SK-N-DZ (cell line): ENCODE data around the gene ATP5ME.
"Not testable (repeated sequence)": the region's sequence is repeated elsewhere in the genome, so short reads cannot be mapped to it uniquely, and the experiment has no call there.

Experiments
- DNase-seq: peaks from one replicate; pipeline ENCODE4 v3.0.0-alpha.2; 2015; ENCODE audit warnings: low spot score

Gene ATP5ME

GRCh38 chr4:669806-670559, 4.1 kb downstream of the ATP5ME start:
- DNase-seq, result not testable (repeated sequence)

DNA sequence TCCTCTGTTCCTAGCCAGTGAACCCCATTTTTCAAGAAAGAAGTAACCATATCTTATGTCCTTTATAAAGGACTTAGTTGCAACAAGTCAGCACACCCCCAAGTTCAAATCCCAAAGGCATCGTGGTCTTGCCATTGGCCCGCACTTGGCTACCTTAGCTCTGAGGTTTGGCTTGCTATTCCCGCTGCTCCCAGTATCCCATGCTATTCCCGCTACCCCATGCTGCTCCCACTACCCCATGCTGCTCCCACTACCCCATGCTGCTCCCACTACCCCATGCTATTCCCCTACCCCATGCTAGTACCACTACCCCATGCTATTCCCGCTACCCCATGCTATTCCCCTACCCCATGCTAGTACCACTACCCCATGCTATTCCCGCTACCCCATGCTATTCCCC, 5.9 kb downstream of the ATP5ME start:
- not testable (repeated sequence) for DNase-seq

- no peak for DNase-seq
These were observed 6.5 kb downstream of the ATP5ME start for GRCh38 chr4:667545-667925.

GRCh38 chr4:666822-667544, 7.1 kb downstream of the ATP5ME start:
- DNase-seq, result no peak

GRCh38 chr4:666436-666810, 7.7 kb downstream of the ATP5ME start:
- no peak for DNase-seq

DNA sequence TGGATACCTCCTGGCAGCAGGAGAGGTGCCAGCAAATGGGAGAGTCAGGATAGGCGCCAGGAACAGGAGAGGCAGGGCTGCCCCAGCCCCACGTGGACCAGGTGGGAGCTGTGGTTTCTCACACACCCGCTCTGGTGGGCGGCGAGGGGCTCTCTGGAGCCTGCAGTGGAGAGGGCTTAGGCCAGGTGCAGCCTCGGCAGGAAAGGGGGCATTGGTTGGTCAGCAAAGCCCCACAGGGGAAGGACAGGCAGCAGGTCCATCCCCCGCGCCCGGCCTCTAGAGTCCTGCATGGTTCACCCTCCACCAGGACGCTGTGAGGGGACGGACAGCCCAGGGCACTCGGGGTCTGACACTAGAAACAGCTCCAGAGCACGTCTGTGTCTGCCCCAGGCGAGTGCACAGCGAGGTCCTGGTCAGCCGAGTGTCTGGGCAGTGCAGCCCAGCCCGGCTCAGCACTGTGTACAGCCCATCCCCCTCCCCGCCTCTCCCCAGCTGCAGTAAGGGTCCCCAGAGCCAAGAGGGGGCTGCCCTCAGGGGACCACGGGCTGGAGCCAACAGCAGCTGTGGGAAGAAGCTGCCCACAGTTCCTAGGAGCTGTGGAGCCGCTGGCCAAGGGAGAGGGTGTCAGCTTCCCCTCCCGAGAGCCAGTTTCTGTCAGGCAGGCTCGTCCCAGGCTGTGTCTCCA, 8.2 kb downstream of the ATP5ME start:
- no peak for DNase-seq

GRCh38 chr4:665381-665750, 8.7 kb downstream of the ATP5ME start:
- DNase-seq, result no peak

DNA sequence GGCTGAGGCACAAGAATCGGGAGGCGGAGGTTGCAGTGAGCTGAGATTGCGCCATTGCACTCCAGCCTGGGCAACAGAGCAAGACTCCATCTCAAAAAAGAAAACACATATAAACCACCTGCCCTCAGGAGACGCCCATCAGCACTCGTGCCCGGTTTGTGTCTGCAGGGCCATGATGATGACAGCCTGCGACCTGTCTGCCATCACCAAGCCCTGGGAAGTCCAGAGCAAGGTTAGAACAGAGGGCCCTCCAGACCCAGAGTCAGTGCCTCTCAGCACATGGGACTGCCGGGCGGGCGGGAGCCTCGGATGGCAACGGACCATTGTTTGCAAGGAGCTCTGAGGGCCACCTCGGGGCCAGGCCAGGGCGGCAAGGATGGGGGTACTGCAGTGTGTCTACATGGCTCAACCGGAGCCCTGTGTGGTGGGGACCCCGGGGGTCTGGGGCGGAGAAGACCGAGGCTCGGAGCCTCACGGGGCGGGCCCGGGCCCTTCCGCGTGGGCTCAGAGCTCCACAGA, 9.3 kb downstream of the ATP5ME start:
- DNase-seq, result no peak

- peak; percentile 77 for DNase-seq
These were observed 10.3 kb downstream of the ATP5ME start for GRCh38 chr4:663438-664428.

- DNase-seq, result no peak
These were observed 11.0 kb downstream of the ATP5ME start for GRCh38 chr4:663046-663437.

DNA sequence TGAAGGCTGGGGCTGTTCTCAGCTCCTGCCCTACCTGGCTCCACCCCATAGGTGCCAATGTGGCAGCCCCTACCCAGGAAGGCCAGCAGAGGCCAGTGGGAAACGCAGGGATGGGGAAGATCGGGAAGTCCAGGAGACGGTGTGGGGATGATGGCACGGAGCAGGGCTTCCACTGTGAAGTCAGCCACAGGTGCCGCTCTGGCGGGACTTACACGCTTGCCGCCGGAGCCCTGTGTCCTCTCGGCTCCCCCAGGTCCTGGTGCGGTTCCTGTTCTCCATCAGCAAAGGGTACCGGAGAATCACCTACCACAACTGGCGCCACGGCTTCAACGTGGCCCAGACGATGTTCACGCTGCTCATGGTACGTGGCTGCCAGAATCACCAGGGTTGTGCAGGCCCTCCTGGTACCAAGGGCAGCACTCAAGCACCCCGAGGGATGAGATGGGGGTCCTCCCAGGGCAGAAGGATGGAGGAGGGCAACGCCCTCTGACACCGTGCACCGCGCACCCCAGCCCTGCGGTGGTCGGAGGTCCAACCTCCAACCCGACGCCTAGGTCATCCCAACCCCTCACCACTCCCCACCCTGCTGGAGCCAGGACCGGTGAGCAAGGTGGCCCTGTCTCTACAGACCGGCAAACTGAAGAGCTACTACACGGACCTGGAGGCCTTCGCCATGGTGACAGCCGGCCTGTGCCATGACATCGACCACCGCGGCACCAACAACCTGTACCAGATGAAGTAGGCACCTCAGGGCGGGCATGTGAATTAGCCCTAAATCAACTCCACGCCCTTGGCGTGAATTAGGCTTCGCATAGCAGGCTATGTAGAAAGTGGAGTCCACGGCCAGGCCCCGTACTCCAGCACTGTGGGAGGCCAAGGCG, 12.0 kb downstream of the ATP5ME start:
- DNase-seq, result no peak

DNA sequence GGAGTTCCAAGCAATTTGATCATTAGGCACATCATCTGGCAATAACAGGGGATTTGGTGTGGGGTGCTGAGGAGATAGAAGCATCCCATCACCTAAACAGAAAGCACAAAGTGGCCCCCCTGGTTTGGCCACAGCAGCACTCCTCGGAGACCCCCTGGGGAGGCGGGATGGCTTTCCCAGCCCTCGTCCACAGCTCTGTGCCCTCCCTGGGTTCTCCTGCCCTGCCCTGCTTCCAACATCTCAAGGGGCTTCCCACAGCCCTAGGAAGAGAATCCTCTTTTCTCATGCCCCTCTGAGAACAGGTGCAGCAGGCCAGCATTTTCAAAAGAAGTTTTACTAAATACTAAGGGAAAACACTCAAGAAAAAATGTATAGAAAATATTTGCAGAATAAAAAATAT, 12.8 kb downstream of the ATP5ME start:
- DNase-seq, result no peak

DNA sequence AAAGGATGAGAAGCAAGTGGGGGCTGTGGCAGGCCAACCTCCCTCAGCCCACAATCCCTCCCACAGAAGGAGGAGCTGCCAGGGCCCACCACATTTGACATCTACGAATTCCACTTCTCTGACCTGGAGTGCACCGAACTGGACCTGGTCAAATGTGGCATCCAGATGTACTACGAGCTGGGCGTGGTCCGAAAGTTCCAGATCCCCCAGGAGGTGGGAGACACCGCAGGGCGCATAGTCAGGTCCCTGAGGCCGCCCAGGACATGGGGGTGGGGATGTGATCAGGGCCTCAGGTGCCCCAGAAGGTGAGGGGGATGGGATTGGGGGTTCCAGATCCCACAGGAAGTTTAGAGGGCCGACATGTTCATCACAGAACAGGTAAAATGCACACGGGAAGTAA, 13.7 kb downstream of the ATP5ME start:
- DNase-seq, result no peak

DNA sequence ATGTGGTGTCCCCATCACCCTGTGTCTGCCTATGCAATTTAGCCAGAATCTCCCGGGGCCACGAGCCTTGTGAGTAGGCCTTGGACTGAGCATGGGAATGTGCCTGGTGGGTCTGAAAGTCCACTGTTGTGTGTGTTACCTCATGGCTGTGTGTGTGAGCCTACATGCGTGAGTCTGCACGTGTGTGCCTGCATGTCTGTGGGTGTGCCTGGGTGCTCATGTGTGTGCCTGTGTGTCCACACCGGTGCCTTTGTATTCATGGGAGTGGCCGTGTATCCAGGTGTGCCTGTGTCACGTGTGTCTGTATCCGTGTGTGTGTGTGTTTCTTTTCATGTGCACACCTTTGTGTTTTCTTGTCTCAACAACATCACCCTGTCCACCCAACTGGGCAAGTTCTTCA, 14.2 kb downstream of the ATP5ME start:
- no peak for DNase-seq

DNA sequence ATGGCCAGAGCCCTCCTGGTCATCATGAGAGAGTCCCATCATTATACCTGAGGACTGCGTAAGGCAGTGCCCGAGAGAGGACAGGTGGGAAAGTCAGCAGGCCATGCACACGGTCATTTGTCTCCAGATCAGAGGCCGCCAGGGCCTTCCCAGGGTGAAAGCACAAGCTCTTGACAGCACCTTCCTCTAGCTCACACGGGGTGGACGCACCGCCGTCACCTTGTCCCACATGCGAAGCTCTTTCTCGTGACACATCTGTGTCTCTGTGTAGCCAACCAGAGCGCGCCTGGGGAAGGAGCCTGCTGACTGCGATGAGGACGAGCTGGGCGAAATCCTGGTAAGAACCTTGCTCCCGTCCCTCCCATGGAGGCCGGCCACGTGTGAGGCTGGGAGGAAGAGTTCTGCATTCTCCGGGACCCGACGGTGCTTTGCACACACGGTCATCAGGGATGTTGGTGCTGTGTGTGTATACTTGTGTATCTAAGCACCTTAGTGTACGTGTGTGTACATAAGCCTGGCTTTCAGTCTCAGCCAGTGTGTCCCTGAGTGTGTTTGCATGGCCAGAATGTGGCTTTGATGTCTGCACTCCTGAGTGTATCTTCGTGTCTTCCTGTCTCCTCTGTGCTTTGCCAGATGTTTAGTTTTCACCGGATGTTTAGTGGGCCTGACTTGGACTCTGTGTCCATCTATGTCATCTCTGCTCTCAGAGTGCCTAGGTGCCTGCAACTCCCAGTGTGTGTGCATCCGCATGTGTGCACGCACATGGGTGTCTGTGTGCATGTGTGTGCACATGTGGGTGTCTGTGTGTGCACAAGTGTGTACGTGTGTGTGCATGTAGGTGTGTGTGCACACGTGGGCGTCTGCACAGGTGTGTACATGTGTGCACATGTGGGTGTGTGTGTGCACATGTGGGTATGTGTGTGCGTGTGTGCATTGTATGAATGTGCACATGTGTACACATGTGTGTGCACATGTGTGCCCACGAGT, 15.1 kb downstream of the ATP5ME start:
- no peak for DNase-seq

GRCh38 chr4:657834-658667, 16.0 kb downstream of the ATP5ME start:
- no peak for DNase-seq

DNA sequence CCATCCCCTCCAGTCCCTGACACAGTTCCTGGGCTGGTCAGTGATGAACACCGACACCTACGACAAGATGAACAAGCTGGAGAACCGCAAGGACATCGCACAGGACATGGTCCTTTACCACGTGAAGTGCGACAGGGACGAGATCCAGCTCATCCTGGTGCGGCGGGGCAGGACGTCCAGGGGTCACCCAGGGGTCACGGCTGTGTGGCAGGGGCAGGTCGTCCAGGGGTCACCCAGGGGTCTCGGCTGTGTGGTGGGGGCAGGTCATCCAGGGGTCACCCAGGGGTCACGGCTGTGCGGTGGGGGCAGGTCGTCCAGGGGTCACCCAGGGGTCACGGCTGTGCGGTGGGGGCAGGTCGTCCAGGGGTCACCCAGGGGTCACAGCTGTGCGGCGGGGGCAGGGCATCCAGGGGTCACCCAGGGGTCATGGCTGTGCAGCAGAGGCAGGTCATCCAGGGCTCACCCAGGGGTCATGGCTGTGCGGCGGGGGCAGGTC, 16.7 kb downstream of the ATP5ME start:
- DNase-seq, result no peak
